ENCODE measurements around the gene NRCAM.

Gene NRCAM

GRCh38 chr7:108197371-108198091 is 258.7 kb downstream of the NRCAM start:
- H3K4me1 ChIP-seq (ENCODE audit: control insufficient read depth in 1 of 2, insufficient read depth in 1 of 2, low read depth in 1 of 2, low read length in 1 of 2), result no peaks in the 10 kb centered on the region
- H3K9me3 ChIP-seq, result no peaks in the 10 kb centered on the region
- no peak for TF ChIP-seq CTCF (IDR thresholded peaks at IDR 0.05)
- no peaks in the 10 kb centered on the region for H3K36me3 ChIP-seq
- no peaks in the 10 kb centered on the region for H3K27me3 ChIP-seq
- no peak overlapping the region for H3K4me3 ChIP-seq (ENCODE audit: low read depth in 1 of 2, low read length in 1 of 2)
- H3K27ac ChIP-seq, result no peak overlapping the region

GRCh38 chr7:108196004-108196403 is 260.2 kb downstream of the NRCAM start:
- H3K9me3 ChIP-seq, result no peaks in the 10 kb centered on the region
- H3K27me3 ChIP-seq, result no peaks in the 10 kb centered on the region
- no peaks in the 10 kb centered on the region for H3K36me3 ChIP-seq
- H3K4me3 ChIP-seq (ENCODE audit: low read depth in 1 of 2, low read length in 1 of 2), result no peak overlapping the region
- H3K4me1 ChIP-seq (ENCODE audit: control insufficient read depth in 1 of 2, insufficient read depth in 1 of 2, low read depth in 1 of 2, low read length in 1 of 2), result no peaks in the 10 kb centered on the region
- H3K27ac ChIP-seq, result no peak overlapping the region
- TF ChIP-seq CTCF (IDR thresholded peaks at IDR 0.05), result no peak

- Histone ChIP-seq H3K36me3 (no peaks in the 10 kb centered on the region), H3K27ac (no peak overlapping the region), H3K27me3 (no peaks in the 10 kb centered on the region), H3K9me3 (no peaks in the 10 kb centered on the region), H3K4me1 (ENCODE audit: control insufficient read depth in 1 of 2, insufficient read depth in 1 of 2, low read depth in 1 of 2, low read length in 1 of 2) (no peaks in the 10 kb centered on the region), H3K4me3 (ENCODE audit: low read depth in 1 of 2, low read length in 1 of 2) (no peak overlapping the region)
- no peak for TF ChIP-seq CTCF (IDR thresholded peaks at IDR 0.05)
These were observed 262.4 kb downstream of the NRCAM start for GRCh38 chr7:108193594-108194498.

GRCh38 chr7:108190891-108191290 is 265.3 kb downstream of the NRCAM start:
- no peak for TF ChIP-seq CTCF (IDR thresholded peaks at IDR 0.05)

GRCh38 chr7:108189733-108190388 is 266.4 kb downstream of the NRCAM start:
- Histone ChIP-seq H3K36me3 (no peaks in the 10 kb centered on the region), H3K27ac (no peak overlapping the region), H3K9me3 (no peaks in the 10 kb centered on the region), H3K27me3 (no peaks in the 10 kb centered on the region), H3K4me1 (ENCODE audit: control insufficient read depth in 1 of 2, insufficient read depth in 1 of 2, low read depth in 1 of 2, low read length in 1 of 2) (no peaks in the 10 kb centered on the region), H3K4me3 (ENCODE audit: low read depth in 1 of 2, low read length in 1 of 2) (no peak overlapping the region)
- TF ChIP-seq CTCF (IDR thresholded peaks at IDR 0.05), result no peak

More at GRCh38 chr7:108190891-108191290, 265.3 kb downstream of the NRCAM start:
- Histone ChIP-seq H3K4me3 (ENCODE audit: low read depth in 1 of 2, low read length in 1 of 2) (no peak overlapping the region), H3K36me3 (no peaks in the 10 kb centered on the region), H3K4me1 (ENCODE audit: control insufficient read depth in 1 of 2, insufficient read depth in 1 of 2, low read depth in 1 of 2, low read length in 1 of 2) (no peaks in the 10 kb centered on the region), H3K27me3 (no peaks in the 10 kb centered on the region), H3K27ac (no peak overlapping the region), H3K9me3 (no peaks in the 10 kb centered on the region)
